ENCODE data around the gene UBE3B.
A peak's percentile ranks its signal among the peaks of the same experiment; 100 is the strongest.

Gene UBE3B

GRCh38 chr12:109554761-109555160, 77.3 kb downstream of the UBE3B start:
- no peak for DNase-seq (ENCODE audit: low read depth)

DNA sequence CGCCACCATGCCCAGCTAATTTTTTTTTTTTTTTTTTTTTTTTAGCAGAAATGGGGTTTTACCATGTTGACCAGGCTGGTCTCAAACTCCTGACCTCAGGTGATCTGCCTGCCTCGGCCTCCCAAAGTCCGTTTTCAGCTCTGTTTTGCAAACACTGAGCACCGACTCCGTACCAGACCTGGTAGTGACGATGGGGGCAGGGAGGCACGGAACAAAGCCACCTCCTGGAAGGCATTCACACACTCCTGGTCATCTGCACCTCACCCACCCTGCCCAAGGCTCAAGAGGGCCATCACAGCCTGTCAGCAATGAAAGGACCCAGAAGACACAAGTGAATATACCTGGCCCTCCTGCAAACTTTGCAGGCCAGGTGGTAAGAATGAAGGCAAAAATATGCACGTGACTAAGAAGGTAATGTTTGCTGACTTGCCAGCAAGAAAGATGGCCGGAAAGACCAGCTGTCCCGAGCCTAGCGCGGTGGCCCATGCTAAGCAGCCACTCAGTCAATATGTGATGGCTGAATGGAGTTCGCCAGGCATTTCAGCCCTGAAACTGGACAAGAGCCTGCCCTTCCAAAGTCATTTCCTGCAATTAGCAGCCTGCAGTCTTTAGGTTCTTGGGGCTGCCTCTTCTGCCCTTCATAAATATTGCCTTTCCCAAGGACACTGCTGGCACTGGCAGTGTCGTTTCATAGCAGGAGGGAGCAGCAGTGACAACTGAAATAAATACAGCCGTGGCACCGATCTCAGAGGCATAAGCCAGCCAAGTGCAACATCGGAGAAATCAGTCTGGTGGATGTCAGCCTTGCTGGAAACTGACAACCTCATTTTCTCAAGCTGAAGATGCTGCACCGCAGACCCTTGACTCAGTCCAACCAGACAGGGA, 78.2 kb downstream of the UBE3B start:
- DNase-seq (ENCODE audit: low read depth): no peak

DNA sequence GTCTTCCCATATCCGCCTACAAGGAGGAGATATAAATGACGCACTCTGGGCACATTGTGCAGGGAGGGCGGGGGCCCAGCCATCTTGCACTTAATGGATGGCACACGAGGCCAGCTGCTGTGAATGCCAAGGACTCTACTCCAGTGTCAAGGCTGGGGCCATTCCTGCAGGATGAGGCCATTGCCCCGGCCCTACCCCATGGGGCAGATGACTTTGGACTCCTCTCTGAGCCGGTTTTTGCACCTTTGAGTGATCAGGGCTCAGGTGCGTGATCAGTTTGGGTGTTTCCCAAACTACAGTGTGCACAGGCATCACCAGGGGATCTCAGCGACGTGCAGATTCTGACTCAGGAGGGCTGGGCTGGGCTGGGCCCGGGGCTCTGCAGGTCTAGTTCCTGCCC, 79.8 kb downstream of the UBE3B start:
- no peak for DNase-seq (ENCODE audit: low read depth)

DNA sequence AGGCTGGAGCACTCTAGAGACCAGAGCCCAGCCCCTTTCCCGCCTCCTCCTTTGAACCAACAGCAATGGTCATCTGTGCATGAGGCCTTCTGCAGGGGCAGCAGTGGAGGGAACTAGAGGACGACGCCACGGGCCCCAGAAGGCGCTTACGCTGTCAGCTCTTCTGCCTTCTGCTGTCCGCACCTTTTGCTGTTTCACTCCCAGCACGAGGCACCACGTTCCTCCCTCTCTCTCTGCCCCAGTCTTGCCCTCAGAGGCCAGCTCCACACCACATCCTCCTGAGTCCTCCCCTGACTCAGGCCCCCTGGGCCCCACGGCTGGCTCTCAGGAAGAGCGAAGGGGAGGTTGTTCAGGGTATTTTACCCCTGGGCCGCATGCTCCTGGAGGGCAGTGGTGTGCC, 80.4 kb downstream of the UBE3B start:
- DNase-seq (ENCODE audit: low read depth): no peak

- no peak for DNase-seq (ENCODE audit: low read depth)
Observed at GRCh38 chr12:109558374-109559199, 81.2 kb downstream of the UBE3B start.

DNA sequence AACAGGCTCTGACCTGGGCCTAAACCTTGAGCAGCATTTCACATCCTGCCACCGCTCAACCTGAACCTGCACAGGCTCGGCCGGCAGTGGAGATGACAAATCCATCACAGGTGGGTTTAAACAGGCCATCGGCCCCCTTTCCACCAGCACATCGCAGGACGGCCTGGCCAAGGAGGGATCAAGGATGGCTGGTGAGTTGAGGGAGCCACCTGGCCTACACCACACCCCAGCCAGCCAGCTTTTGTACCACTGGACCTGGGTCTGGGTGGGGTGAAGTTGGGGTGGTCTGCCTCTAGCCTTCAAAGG, 81.7 kb downstream of the UBE3B start:
- no peak for DNase-seq (ENCODE audit: low read depth)

DNA sequence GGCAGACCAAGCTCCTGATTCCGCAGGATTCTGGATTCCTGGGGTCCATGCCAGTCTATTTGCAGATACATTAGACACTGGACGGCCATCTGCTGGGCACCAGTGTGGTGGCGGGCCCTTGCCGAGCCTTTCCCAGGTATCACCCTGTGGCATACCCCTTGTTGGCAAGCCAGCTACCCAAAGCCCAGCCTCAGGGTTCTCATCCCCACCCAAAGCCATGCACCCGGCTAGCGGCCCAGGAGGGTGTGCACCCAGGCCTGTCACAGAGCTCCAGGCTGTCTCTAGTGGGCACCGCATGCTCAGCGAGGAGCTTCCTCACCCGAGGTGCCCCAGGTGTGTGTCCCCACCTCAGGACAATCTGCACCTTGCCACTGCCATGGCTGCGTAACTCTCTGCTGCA, 82.2 kb downstream of the UBE3B start:
- no peak for DNase-seq (ENCODE audit: low read depth)

DNA sequence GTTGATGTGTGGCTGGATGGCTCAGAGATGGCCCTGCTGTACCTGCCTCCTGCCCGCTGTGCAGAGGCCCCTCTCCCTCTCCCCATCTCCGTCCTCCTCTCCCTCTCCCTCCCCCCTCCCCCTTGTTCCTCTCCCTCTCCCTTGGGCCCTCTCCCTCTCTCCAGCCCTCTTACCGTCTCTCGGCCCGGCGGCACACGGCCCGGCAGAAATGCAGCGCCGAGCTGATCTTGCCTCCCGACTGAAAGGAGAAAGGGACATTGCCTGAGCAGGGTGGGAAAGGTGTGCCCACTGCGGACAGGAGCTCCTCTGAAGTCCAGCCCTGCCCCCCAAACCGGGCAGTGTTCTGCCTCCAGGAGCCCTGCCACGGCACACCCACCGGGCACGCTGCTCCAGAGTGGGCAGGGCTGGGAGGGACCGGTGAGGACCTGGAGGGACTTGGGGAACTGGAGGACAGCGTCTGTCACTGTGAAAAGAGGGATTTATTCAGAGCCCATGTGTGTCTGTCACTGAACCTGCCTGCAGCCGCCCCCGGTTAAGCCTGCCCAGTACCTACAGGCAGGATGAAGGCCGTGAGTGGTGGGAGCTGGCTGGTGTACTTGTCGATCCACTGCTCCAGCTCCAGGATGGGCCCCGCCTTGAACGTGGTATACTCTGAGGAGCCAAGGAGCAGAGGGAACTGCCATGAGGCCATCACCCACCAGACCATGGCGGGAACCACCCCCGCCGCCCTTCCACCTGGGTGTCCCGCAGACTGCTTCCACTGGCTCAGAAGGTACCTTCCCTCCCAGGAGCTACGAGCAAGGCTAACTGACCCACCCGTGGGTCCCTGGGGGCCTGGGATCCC, 83.7 kb downstream of the UBE3B start:
- DNase-seq (ENCODE audit: low read depth): no peak

GRCh38 chr12:109561711-109562030, 84.2 kb downstream of the UBE3B start:
- no peak for DNase-seq (ENCODE audit: low read depth)

- no peak for DNase-seq (ENCODE audit: low read depth)
Observed at GRCh38 chr12:109562871-109563270, 85.4 kb downstream of the UBE3B start.

DNA sequence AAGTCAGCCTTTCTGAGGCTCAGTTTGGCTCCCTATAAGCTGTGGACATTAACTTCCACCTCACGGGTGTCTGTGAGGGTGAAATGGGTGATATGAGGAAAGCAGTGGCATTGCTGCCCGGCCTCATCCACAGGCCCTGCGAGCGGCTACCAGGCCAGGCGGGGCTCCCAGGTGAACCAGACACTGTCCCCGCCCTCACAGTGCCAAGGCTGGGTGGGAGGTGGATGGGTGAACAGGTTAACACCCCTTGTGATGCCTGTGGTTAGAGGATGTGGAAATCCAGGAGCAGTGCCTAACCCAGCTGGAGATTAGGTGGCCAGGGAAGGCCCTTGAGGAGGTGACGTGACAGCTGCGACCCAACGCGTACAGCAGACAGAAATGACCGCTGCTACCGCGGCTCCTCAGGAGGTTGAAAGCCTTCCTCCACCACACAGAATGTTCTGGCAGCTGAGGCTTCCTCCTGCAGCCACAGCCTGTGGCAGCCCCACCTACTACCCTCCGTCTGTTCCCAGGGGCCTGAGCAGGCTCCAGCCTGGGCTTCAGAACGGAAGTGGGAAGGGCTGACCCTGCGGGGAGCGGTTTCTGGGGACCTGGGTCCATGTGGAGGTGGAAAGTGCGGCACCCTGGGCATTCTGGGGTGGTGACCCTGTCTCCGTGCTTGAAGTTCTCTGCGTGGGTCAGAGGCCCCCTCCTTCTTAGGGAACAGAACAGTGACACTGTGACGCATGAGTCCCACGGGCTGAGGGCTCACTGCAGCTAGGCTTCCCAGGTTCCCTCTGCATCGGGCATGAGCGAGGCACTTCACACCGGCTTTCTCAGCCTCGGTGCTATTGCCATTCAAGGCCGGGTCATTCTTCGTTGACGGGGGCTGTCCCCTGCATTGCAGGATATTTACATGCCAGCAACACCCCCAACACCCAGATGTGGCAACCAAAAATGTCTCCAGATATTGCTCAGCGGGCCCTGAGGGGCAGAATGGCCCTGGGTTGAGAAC, 86.2 kb downstream of the UBE3B start:
- no peak for DNase-seq (ENCODE audit: low read depth)

DNA sequence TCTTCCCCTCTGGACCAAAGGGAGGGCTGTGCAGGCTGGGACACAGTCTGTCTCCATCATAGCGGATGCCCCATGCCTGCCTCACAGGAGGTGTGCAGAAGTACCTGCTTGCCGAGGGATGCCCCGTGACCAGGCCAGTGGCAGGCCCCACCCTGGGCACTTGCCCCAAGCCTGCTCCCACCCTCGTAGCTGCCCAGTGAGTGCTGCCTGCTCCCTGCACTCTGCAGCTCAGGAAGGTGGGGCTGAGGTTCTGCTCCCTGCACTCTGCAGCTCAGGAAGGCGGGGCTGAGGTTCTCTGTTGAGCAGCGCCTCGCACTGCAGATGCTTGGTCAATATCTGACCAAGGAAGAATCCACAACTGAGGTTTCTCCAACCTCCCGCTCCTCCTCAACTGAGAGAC, 89.0 kb downstream of the UBE3B start:
- no peak for DNase-seq (ENCODE audit: low read depth)

- no peak for DNase-seq (ENCODE audit: low read depth)
Observed at GRCh38 chr12:109567296-109567695, 89.9 kb downstream of the UBE3B start.

- no peak for DNase-seq (ENCODE audit: low read depth)
Observed at GRCh38 chr12:109567967-109568366, 90.5 kb downstream of the UBE3B start.

DNA sequence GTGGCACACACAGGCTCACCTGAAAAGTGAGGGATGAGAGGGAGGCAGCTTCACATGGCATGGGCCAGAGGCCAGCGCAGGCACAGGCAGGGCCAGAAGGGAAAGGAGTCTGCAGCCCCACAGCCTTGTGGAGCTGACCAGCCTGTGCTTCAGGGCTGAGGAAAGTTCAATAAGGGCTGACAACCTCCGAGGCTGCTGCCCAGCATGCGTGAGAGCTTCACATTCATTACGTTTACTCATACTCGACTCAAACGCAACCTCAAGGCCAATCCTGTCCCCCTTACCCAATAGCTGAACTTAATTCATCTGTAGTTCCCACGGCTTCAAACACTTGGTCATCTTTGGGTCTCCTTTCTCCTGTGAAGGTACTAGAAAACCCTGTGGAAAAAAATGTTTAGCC, 91.1 kb downstream of the UBE3B start:
- DNase-seq (ENCODE audit: low read depth): no peak

GRCh38 chr12:109571773-109572505, 94.5 kb downstream of the UBE3B start:
- no peak for DNase-seq (ENCODE audit: low read depth)

DNA sequence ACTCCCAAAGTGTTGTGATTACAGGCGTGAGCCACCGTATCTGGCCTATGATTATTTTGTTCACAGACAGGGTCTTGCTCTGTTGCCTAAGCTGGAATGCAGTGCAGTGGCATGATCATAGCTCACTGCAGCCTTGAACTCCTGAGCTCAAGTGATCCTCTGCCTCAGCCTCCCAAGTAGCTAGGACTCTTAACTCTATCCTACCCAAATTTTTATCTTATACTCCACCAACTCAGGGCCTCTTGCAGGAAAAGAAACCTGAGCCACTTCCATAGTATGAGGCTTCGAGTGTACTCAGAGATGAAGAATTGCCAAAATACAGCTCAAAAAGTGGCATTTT, 95.0 kb downstream of the UBE3B start:
- no peak for DNase-seq (ENCODE audit: low read depth)

DNA sequence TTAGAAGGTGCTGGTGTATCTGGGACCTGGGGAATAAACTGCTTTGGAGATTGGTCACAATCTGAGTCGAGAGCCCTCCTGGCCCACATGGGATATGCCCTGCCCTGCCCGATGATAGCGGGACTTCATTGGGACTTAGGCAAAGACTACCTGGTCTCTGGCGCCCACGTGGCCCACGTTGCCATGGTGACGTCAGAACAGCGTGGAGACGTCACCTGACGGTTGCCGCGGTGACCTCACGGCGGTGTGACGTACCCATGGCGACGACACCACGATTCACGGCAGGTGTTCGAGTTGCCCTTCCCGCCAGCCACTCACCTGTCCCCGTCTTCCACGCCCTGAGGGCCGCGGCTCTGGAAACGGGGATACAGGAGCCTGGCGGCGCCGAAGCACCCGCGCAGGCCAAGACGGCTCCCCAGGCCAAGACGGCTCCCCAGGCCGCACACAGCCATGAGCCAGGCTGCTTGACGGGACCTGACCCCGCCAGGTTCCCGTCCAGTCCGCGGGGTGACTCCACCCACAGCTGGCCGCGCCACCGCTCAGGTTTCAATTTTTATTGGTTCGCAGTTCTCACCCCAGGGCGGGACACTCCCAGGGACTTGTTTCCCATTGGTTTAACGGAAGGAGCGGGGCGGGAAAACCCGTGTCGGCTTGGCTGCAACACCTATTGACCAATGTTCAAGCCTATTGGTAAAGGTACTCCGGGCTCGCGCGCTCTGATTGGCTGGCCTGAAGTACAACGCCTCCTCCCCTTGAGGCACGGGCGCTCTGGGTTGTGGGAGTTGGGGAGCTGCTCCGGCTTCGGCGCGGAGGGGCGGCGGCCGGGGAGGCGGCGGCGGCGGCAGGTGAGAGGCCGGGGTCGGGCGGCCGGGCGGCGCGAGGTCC, 95.8 kb downstream of the UBE3B start, which contains the start of the genes MMAB and MVK:
Gene MMAB (minus strand): TSS at position 476 of the 885 bp plus-strand sequence. CDS start 24 bp downstream, at position 452.
Gene MVK (plus strand): TSS at position 766 of the 885 bp plus-strand sequence. CDS start 1,029 bp downstream, outside the sequence.
- peak; percentile 95 for DNase-seq (ENCODE audit: low read depth)

- DNase-seq (ENCODE audit: low read depth): no peak
Observed at GRCh38 chr12:109573914-109574244, 96.4 kb downstream of the UBE3B start.

DNA sequence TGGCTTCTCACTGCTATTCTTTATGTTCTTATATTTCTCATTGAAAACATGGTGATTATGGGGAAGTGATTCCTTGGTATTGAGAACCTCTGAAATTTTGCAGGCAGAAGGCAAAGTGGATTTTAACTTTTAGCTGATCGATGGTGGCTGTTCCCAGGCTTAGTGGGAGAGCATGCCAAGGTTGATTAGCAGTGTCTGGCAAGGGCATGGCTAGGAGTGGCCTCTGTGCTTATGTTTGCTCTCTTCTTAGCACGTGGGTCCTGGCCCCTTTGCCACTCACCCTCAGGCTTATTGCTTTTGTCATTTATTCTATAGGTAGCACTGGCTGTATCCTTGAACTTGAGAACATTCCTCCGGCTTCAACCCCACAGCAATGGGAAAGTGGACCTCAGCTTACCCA, 98.2 kb downstream of the UBE3B start:
- DNase-seq (ENCODE audit: low read depth): no peak

Data from activated T-helper 1 cell treated with Interleukin-2 at 50 U/mL for 16 hours (primary cell).